ENCODE measurements around the gene PCK2.

- TF ChIP-seq CTCF (conservative IDR thresholded peaks at IDR 0.05): no peak
- TF ChIP-seq ZFX (IDR thresholded peaks at IDR 0.05): no peak
Measured at GRCh38 chr14:24126939-24127338, 32.8 kb downstream of the PCK2 start.
